A549 (cell line): ENCODE results near the gene SNX10. TPM values are rescaled to one million over a fixed set of nuclear protein-coding genes. Genes with fewer than 3 reads are reported as not detected.

Experiments
- ATAC-seq, 2 experiments: fragments of 200-7000 bp in 1 of 2; fragments of >200 bp in 1 of 2; cut with Nextera tagmentation in 1 of 2; cut with Tn5 transposase in 1 of 2; 3 replicates each; pipeline versions ENCODE4 v1.8.0 to v1.9.1; 2018 to 2020; ENCODE audit warnings: mild to moderate bottlenecking in 1 of 2, moderate library complexity in 1 of 2
- CTCF ChIA-PET: fragments of 300-600 bp; sonication (Branson Sonifier 250); formaldehyde crosslinking; extraction: SDS; loops from one replicate; lab custom pipeline; 2021; ENCODE audit warnings: antibody characterized with exemption, inconsistent platforms; lab: Yijun Ruan, JAX
- POLR2A ChIA-PET: fragments of 350-600 bp; formaldehyde crosslinking; extraction: SDS; loops from one replicate; lab custom pipeline; 2021; ENCODE audit warnings: antibody characterized with exemption, inconsistent platforms; lab: Yijun Ruan, JAX
- DNase-seq, 2 experiments: peaks; one replicate each; pipeline versions ENCODE4 v3.0.0 to v3.0.0-alpha.2; 2011 to 2016; ENCODE audit warnings: low read depth in 1 of 2, low spot score in 1 of 2
- FAIRE-seq: peaks from 2 replicates; lab custom pipeline; 2011; peaks lifted over from hg19 to GRCh38; lab: Jason Lieb, UNC
- H3K27ac ChIP-seq, 2 experiments: fragments of >200 bp; sonication (Bioruptor Twin); formaldehyde crosslinking; 3 replicates each; pipeline ENCODE4 v1.5.1; 2016 to 2017
- H3K4me1 ChIP-seq: fragments of >200 bp; sonication (Bioruptor Twin); formaldehyde crosslinking; 3 replicates; pipeline ENCODE4 v1.6.1; 2016
- H3K4me2 ChIP-seq: fragments of >200 bp; sonication (Bioruptor Twin); formaldehyde crosslinking; 3 replicates; pipeline ENCODE4 v1.6.1; 2016
- H3K4me3 ChIP-seq: fragments of >200 bp; sonication (Bioruptor Twin); formaldehyde crosslinking; 3 replicates; pipeline ENCODE4 v1.5.1; 2016
- H3K9me3 ChIP-seq: fragments of >200 bp; sonication (Bioruptor Twin); formaldehyde crosslinking; 3 replicates; pipeline ENCODE4 v1.6.1; 2016
- ATOH8 ChIP-seq: fragments of 250-450 bp; sonication (Bioruptor Pico); IDR thresholded peaks from 2 replicates; pipeline ENCODE4 v1.5.0; 2020; ENCODE audit warnings: low read depth, mild to moderate bottlenecking, moderate library complexity
- BHLHE40 ChIP-seq: IDR thresholded peaks from 2 replicates; pipeline ENCODE4 v1.6.1; 2012; ENCODE audit warnings: low read depth, low read length, inconsistent platforms
- CBX2 ChIP-seq: fragments of 200-600 bp; sonication (generic); IDR thresholded peaks from 2 replicates; pipeline ENCODE4 v1.6.1; 2016; ENCODE audit warnings: low read depth, mild to moderate bottlenecking, borderline replicate concordance
- CBX8 ChIP-seq: fragments of 200-600 bp; sonication (generic); IDR thresholded peaks from 2 replicates; pipeline ENCODE4 v1.6.1; 2016
- CHD2 ChIP-seq: fragments of 150-350 bp; IDR thresholded peaks from 2 replicates; pipeline ENCODE4 v1.6.1; 2014; ENCODE audit warnings: low read length; ENCODE audit not compliant: partially characterized antibody
- CHD4 ChIP-seq: fragments of 200-600 bp; sonication (generic); IDR thresholded peaks from 2 replicates; pipeline ENCODE4 v1.6.1; 2016; ENCODE audit warnings: antibody characterized with exemption, mild to moderate bottlenecking, borderline replicate concordance
- GATA3 ChIP-seq: IDR thresholded peaks from 2 replicates; pipeline ENCODE4 v1.6.1; 2012; ENCODE audit warnings: borderline replicate concordance
- HOXB13 ChIP-seq: fragments of 250-450 bp; sonication (Bioruptor Pico); IDR thresholded peaks from 2 replicates; pipeline ENCODE4 v1.5.0; 2020; ENCODE audit warnings: low read depth, mild to moderate bottlenecking, moderate library complexity
- JUNB ChIP-seq: fragments of >200 bp; sonication (Bioruptor Twin); formaldehyde crosslinking; IDR thresholded peaks from 2 replicates; pipeline ENCODE4 v1.6.1; 2016
- MYC ChIP-seq: IDR thresholded peaks from 2 replicates; pipeline ENCODE4 v1.6.1; 2012; ENCODE audit warnings: mild to moderate bottlenecking, inconsistent platforms, low read length, improper control_type of control experiment, borderline replicate concordance
- POLR2AphosphoS2 ChIP-seq: conservative IDR thresholded peaks from 2 replicates; pipeline ENCODE4 v1.6.1; 2012; ENCODE audit warnings: low read length, improper control_type of control experiment, inconsistent platforms
- RARB ChIP-seq: fragments of 250-450 bp; sonication (Bioruptor Pico); IDR thresholded peaks from 2 replicates; pipeline ENCODE4 v1.8.0; 2021; ENCODE audit warnings: mild to moderate bottlenecking, moderate library complexity
- REST ChIP-seq: fragments of 200-600 bp; sonication (generic); IDR thresholded peaks from 2 replicates; pipeline ENCODE4 v1.6.1; 2016; ENCODE audit warnings: antibody characterized with exemption, mild to moderate bottlenecking, moderate library complexity
- RNF2 ChIP-seq: fragments of 200-600 bp; sonication (generic); IDR thresholded peaks from 2 replicates; pipeline ENCODE4 v1.6.1; 2016; ENCODE audit warnings: low read depth, mild to moderate bottlenecking, antibody characterized with exemption, moderate library complexity, borderline replicate concordance
- TFCP2L1 ChIP-seq: fragments of 250-450 bp; sonication (Bioruptor Pico); IDR thresholded peaks from 2 replicates; pipeline ENCODE4 v1.5.0; 2021; ENCODE audit warnings: mild to moderate bottlenecking
- WGBS: methylation state at CpG from one replicate; pipeline ENCODE4 v1.1.6; 2017; ENCODE audit errors: missing lambda C conversion rate; 5-methylcytosine and 5-hydroxymethylcytosine counted together
- polyA plus RNA-seq, 4 experiments: library from polyadenylated mRNA; depleted of rRNA in 3 of 4; stranded (reverse); fragments of >200 nt; fragmentation: RNase III in 1 of 4; extraction: RNeasy Plus Mini Kit Qiagen cat#74134 plus additional on column Dnase treatment in 1 of 4; gene quantifications; 2 replicates in 3 of 4; 3 replicates in 1 of 4; pipeline ENCODE4 v1.2.3, GENCODE V29; 2011 to 2017
- TF ChIP-seq, protein P1 (sequence below): fragments of 150-350 bp; IDR thresholded peaks from 2 replicates; pipeline ENCODE4 v1.6.1; 2014; ENCODE audit warnings: low read depth, mild to moderate bottlenecking, low read length
- TF ChIP-seq, protein P2 (sequence below): fragments of 450-650 bp; IDR thresholded peaks from 2 replicates; pipeline ENCODE4 v1.6.1; 2014; ENCODE audit warnings: antibody characterized with exemption

SNX10 gene
- polyA plus RNA-seq, 2 of the 4 experiments (the other 2 are of a cell fraction), result 4.5 to 12.6 TPM

DNA sequence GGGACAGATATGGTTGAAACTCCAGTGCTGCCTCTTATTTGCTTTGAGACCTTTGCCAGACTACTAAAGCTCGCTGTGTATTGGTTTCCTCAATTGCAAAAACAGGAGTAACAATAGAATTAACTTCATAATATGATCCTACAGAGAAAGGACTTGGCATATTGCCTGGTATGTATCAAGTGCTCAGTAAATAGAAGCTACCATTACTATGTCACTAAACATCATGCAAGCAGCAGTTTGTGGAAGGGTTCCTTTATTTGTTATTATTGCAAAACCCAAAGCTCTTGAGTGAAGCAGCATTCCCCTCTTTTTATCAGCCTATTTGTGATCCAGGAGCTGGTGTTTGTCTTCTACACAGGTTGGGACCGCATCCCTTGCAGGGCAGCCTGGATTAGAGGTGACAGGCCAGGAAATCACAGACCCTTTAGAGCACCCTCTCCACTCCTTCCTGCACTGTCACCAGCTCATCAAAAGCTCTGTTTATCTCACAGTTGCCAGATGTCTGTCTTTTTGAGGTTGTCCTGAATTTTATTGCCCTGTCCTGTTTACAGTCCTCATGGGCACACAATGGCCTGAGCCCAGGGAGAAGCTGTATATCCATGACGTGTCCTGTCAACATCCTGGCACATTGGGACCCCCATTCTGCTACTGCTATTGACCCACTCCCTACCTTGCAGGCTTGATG is 121.5 kb downstream of the SNX10 start:
- ATAC-seq (no peak), DNase-seq (no peak), FAIRE-seq (peak; percentile 7)
- no peak overlapping the region for H3K4me3 ChIP-seq
- H3K4me1 ChIP-seq, result no peaks in the 10 kb centered on the region
- WGBS, result 19% methylated on average over 3 of the region's 3 CpGs
- TF ChIP-seq BHLHE40, result no peak
- no peak for TF ChIP-seq HOXB13
- no peak for TF ChIP-seq POLR2AphosphoS2
- no peak for TF ChIP-seq RARB (CRISPR knock-in tag)
- no peak for TF ChIP-seq TFCP2L1 (CRISPR knock-in tag)
- no peak for TF ChIP-seq CHD2
- TF ChIP-seq CBX8, result no peak
- POLR2A ChIA-PET, result no interaction called here
- H3K4me2 ChIP-seq, result no peak overlapping the region
- CTCF ChIA-PET, result interaction anchor here (0.7 to 1.2 kb wide), 3 partner anchors 11 to 80 kb away, joined by 3 to 4 read pairs (median 3); no protein-coding TSS in a partner anchor
- H3K9me3 ChIP-seq, result no peaks in the 10 kb centered on the region
- H3K27ac ChIP-seq, result no peak overlapping the region

DNA sequence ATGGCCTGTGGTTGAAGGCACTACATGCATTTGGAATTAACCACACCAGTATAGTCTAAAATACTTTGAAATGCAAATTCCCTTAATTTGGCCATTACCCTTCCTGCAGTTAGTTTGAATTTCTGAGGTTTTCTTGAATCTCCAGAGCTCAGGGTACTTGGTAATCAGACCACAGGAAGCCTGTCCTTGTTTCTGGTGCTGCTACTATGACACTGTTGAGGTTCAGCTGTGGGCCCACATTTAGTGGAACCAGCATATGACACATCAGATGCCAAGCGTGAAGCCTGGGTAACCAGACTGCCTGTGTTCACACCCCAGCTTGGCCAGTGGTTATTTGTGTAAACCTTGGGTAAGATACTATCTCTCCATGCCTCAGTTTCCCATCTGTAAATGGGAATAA is 124.3 kb downstream of the SNX10 start:
- 61% methylated on average over 1 of the region's 1 CpG for WGBS
- TF ChIP-seq JUNB (no peak), ATOH8 (no peak), CBX2 (no peak), CHD4 (no peak), MYC (no peak), CBX8 (no peak), BHLHE40 (no peak), RNF2 (no peak), REST (no peak), GATA3 (no peak)
- TF ChIP-seq, protein P1, sequence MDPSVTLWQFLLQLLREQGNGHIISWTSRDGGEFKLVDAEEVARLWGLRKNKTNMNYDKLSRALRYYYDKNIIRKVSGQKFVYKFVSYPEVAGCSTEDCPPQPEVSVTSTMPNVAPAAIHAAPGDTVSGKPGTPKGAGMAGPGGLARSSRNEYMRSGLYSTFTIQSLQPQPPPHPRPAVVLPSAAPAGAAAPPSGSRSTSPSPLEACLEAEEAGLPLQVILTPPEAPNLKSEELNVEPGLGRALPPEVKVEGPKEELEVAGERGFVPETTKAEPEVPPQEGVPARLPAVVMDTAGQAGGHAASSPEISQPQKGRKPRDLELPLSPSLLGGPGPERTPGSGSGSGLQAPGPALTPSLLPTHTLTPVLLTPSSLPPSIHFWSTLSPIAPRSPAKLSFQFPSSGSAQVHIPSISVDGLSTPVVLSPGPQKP, result no peak
- TF ChIP-seq, protein P2, sequence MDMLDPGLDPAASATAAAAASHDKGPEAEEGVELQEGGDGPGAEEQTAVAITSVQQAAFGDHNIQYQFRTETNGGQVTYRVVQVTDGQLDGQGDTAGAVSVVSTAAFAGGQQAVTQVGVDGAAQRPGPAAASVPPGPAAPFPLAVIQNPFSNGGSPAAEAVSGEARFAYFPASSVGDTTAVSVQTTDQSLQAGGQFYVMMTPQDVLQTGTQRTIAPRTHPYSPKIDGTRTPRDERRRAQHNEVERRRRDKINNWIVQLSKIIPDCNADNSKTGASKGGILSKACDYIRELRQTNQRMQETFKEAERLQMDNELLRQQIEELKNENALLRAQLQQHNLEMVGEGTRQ, result no peak
- TF ChIP-seq, all 56 proteins: peak for 0
- H3K4me3 ChIP-seq, result no peak overlapping the region

More for the DNA sequence above, 124.3 kb downstream of the SNX10 start:
- ATAC-seq, result no peak
- ChIA-PET CTCF (interaction anchor here (0.9 to 1.8 kb wide), 3 partner anchors 32 to 276 kb away, joined by 4 to 5 read pairs (median 5); no protein-coding TSS in a partner anchor), POLR2A (no interaction called here)
- FAIRE-seq, result no peak
- DNase-seq, result no peak
- Histone ChIP-seq H3K4me2 (no peak overlapping the region), H3K4me1 (no peaks in the 10 kb centered on the region), H3K27ac (no peak overlapping the region), H3K9me3 (no peaks in the 10 kb centered on the region)
